Measurements from ENCODE around the gene DEFB132.

GRCh38 chr20:226958-227357 lies 30.6 kb upstream of the DEFB132 start, which contains the start of gene DEFB129:
- TF ChIP-seq POLR2AphosphoS5 (IDR thresholded peaks at IDR 0.05; ENCODE audit: insufficient read depth, low read depth, low read length): no peak
- no peak for TF ChIP-seq CTCF (IDR thresholded peaks at IDR 0.05; ENCODE audit: extremely low read depth in 1 of 2, insufficient read depth in 1 of 2, low read depth in 1 of 2, low read length in 2 of 2)
- no peak for TF ChIP-seq POLR2A (IDR thresholded peaks at IDR 0.05; ENCODE audit: low read depth, low read length)
- TF ChIP-seq GATA2 (IDR thresholded peaks at IDR 0.05; ENCODE audit: insufficient read depth, insufficient read length, low read depth, low read length): no peak
- no peak for TF ChIP-seq MYC (IDR thresholded peaks at IDR 0.05; ENCODE audit: low read depth, low read length)
- TF ChIP-seq EZH2 (IDR thresholded peaks at IDR 0.05; ENCODE audit: borderline replicate concordance, low read depth, low read length, severe bottlenecking): no peak
- no peak for TF ChIP-seq FOS (IDR thresholded peaks at IDR 0.05; ENCODE audit: borderline replicate concordance, insufficient read depth, low read length)
- TF ChIP-seq MAX (IDR thresholded peaks at IDR 0.05; ENCODE audit: insufficient read depth, insufficient read length): no peak

Data from endothelial cell of umbilical vein (primary cell).